HCT116 (cell line): ENCODE data around the gene FAM32A.

Source experiments
- POLR2AphosphoS5 ChIP-seq: IDR thresholded peaks from 2 replicates; pipeline ENCODE4 v1.6.1; 2011; ENCODE audit warnings: mild to moderate bottlenecking, low read depth, low read length, moderate library complexity
- TF ChIP-seq, protein P1 (sequence below): IDR thresholded peaks from 2 replicates; pipeline ENCODE4 v1.6.1; 2012

DNA sequence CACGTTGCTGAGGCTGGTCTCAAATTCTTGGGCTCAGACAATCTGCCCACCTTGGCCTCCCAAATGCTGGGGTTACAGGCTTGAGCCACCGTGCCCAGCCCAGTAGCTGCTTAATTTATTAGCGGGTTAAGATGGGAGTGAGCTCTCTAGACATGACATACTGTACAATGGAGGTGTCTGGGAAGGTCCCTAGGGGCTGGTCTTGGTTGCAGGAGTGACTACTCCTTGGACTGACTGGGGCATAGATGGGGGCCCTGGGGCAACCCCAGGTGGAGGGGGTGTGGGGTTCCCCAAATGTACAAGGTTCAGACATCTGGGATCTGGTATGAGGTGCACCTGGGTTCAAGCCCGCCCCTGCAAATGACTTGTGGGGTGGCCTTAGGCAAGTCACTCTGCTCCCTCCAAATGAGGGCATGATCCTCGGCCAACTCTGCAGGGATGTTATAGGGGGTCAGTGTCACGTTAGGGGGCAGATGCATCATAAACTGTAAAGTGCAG lies 24.7 kb upstream of the FAM32A start:
- TF ChIP-seq POLR2AphosphoS5 = no peak
- TF ChIP-seq, protein P1, sequence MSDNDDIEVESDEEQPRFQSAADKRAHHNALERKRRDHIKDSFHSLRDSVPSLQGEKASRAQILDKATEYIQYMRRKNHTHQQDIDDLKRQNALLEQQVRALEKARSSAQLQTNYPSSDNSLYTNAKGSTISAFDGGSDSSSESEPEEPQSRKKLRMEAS = no peak
